ENCODE measurements around the gene COL13A1. TPM values are rescaled to one million over a fixed set of nuclear protein-coding genes. Genes with fewer than 3 reads are reported as not detected.

COL13A1 gene
- total RNA-seq, 1 donor from 2014 or later = 4.9 TPM

DNA sequence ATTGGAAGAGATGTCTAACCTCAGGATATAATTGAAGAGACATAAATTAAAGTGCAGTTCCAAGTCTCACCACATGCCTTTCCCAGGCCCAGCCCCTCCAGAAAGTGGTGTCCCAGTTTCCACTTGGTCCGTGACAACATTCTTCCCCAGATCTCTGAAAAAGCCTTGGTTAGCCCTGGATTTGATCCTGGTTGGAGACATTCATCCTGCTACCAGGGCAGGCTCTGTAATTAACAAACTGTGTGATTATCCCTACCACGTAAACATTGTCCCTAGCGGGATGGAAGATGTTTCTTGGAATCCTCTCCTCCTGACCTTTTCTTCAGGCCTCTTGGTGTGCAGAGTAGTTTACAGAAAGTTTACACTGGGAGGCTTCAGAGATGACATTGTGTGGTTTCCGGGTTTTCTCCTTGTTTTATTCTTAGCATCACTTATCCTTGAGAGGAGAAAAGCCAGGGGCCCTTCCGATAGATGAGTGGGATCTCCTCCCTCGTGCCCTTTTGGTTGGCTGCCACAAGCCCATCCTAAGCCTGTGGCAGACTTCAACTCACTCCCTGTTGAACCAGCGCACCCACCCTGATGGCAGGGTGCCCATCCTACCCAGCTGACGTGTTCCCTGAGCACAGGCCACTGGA lies 83.8 kb downstream of the COL13A1 start:
- DNase-seq (ENCODE audit: low spot score) = no peak

DNA sequence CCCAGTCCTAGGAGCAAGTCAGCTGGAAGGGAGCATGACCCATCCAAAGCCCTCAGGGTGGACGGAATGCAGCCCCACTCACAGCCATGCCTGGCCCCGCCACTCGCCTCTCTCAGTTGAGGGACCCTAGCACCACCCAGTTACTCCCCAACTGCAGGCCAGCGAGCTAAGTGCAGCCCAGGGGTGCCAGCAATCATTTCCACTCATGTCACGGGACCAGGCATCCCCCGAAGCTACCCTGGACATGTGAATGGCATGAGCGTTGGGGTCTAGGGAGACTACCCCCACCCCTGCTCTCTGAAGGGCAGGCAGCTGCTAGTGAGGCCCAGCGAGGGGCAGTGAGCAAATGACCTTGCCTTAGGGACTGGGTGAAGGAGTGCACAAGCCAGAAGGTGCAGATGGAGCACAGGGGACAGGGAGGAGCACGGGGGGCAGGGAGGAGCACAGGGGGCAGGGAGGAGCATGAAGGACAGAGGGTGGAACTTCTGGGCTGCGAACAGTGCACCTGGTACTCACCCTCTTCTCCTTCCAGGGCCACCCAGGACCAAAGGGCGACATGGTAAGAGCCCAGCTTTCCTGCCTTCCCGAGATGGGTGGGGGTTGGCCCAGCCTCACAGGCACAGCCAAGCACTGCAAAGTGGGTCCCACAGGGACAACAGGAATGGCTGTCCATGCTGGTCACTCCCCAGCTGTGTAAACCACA lies 87.3 kb downstream of the COL13A1 start:
- no peak for DNase-seq (ENCODE audit: low spot score)

DNA sequence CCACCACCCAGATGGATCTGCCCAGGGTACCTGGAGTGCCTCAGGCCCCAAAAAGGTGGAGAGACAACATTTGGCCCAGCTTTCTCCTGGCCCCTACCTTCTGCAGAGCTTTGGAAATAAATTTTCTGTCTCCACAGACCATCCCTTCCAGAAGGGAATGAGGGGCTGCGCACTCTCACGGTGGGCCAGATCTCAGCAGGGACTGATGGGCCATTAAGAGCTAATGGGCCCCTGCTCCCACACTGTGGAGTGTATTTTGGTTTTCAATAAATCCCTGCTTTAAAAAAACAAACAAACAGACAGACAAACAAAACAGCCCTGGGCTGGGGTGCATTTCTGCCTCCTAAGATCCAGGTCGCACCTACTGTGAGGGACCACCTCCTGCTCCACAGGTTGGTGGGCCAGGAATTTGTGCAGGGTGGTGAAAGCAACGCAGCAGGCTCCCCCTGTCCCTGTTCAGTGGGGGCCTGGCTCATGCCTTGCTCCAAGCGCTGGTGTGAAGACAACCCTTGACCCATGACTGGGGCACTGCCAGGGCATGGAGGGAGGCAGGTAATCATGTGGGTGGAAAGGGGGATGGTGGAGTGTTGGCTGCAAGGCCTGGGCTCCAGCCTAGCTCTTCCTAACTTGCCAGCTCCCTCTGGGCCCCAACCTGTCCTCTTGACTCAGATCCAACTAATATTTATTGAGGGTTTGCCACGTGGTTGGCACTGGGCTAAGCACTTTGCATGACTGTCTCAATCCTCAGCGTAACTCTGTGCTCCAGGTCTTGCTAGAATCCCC lies 88.5 kb downstream of the COL13A1 start:
- no peak for DNase-seq (ENCODE audit: low spot score)

DNA sequence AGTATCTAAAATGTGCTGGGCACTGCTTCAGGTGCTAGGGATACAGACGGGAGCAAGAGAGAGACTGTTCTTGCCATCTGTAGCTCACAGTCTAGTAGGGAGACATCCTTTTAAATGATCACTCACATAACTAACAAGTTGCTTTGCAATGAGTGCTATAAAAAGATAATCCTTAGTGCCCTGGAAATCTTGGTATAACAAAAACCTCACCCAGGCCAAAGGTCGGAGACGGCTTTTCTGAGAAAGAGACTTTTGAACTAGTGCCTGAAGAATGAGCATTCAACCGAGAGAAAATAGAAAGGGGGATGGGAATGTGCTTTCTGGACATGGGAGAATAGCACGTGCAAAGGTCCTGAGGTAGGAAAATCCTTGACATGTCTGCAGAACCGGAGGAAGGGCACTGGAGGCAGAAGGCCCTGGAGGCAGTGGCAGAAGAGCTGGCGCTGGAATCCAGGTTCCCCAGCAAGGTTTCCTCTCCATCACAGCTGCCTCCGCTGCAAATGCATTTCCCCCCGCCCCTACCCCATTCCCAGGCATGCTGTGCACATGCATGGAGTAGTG lies 89.4 kb downstream of the COL13A1 start:
- no peak for DNase-seq (ENCODE audit: low spot score)

GRCh38 chr10:69892406-69892805 lies 90.7 kb downstream of the COL13A1 start:
- no peak for DNase-seq (ENCODE audit: low spot score)

- DNase-seq (ENCODE audit: low spot score) = no peak
These were observed 91.1 kb downstream of the COL13A1 start for GRCh38 chr10:69892816-69893215.

GRCh38 chr10:69893271-69893900 lies 91.7 kb downstream of the COL13A1 start:
- DNase-seq (ENCODE audit: low spot score) = no peak

DNA sequence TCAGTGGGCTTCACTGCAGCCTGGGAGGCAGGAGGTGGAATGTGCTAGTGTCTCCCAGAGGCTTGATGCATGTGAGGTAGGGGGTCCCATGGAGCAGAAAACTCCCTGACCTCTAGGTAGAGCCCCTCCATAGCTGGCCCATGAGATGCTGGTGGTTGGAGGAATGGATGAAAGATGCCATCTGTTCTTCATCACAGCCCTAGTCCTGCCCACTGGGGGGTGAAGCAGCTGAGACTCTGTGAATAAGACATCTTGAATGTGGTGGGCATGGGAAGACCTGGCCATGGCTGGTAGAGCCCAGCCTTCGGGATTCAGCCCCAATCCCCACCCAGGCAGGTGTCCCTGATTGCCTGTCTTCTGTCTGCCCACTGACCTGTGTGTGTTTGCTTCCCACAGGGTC lies 92.5 kb downstream of the COL13A1 start:
- DNase-seq (ENCODE audit: low spot score) = no peak

GRCh38 chr10:69895759-69896158 lies 94.1 kb downstream of the COL13A1 start:
- DNase-seq (ENCODE audit: low spot score) = no peak

GRCh38 chr10:69896606-69897231 lies 95.0 kb downstream of the COL13A1 start:
- no peak for DNase-seq (ENCODE audit: low spot score)

- no peak for DNase-seq (ENCODE audit: low spot score)
These were observed 95.7 kb downstream of the COL13A1 start for GRCh38 chr10:69897432-69897831.

GRCh38 chr10:69897999-69898398 lies 96.3 kb downstream of the COL13A1 start:
- DNase-seq (ENCODE audit: low spot score) = no peak

- DNase-seq (ENCODE audit: low spot score) = no peak
These were observed 96.8 kb downstream of the COL13A1 start for GRCh38 chr10:69898524-69898923.

GRCh38 chr10:69898941-69899340 lies 97.2 kb downstream of the COL13A1 start:
- DNase-seq (ENCODE audit: low spot score) = no peak

GRCh38 chr10:69899727-69900595 lies 98.3 kb downstream of the COL13A1 start:
- DNase-seq (ENCODE audit: low spot score) = no peak

GRCh38 chr10:69901022-69901421 lies 99.3 kb downstream of the COL13A1 start:
- DNase-seq (ENCODE audit: low spot score) = no peak

DNA sequence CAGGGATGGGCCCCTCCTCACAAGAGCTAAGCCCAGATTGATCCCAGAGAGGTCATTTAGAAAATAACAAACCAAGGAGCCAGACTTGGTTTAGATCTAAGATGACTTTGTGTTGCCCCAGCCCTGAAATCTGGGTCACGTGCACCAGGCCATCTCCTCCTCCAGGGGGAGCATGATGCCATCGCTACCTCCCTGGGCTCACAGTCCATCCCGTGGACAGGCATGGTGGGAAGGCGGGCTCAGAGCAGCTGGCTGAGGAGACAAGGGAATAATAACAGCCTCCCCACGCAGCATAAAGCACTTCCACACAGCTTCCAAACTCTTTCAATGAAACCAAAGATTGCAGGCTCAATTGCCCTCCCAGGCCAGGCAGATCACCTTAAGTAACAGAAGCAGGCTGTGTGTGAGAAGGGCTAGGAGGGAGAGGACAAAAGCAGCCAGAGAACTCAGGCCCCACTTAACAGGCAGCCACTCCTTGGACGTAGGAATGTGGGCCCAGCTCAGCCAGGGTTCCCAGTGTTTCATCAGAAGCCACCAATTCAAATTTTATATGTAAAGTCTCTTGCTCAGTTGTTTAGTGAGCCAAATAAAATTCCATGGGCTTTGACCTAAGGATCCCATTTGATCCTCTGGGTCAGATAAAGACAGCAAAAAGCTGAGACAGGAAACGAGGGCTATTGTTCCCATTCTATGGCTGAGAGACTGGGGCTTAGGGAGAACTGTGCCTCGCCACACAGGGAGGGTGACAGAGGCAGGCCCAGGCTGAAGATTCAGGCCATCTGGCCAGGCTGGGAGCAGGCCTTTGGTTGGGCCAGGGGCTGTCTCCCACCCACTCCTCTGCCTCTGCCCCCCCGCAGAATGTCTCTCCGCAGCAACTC lies 100.2 kb downstream of the COL13A1 start:
- DNase-seq (ENCODE audit: low spot score) = peak; percentile 74

DNA sequence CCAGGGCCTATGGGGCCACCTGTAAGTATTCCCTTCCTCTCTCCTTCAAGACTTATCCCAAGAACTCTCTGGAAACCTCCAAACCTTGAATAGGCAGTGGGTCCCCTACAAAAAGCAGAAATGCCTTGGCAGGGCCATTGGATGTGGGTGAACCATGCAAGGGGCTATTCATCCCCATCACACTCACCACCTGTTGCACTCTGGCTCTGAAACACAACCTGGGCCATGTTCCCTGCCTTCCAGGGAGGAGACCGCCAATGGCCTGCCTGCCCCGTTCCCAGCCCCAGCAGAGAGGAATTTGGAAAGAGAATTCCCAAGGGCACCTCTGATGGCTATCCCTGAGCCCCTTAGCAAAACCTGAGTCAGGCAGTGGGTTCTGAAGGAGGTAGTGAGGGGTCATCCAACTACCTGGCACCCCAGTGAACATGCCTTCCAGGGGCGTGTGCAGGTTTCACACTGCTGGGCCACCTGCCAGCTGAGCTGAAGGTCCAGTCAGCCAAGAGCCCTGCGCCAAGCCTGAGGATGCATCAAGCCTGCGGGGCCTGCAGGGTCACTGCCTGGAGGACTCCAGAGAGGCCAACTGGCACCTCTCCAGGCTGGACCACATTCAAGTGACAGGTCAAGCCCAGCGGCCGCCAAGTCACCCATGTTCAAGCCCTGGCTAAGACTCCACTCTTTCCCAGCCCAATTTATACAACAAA lies 101.3 kb downstream of the COL13A1 start:
- DNase-seq (ENCODE audit: low spot score) = peak; percentile 54

DNA sequence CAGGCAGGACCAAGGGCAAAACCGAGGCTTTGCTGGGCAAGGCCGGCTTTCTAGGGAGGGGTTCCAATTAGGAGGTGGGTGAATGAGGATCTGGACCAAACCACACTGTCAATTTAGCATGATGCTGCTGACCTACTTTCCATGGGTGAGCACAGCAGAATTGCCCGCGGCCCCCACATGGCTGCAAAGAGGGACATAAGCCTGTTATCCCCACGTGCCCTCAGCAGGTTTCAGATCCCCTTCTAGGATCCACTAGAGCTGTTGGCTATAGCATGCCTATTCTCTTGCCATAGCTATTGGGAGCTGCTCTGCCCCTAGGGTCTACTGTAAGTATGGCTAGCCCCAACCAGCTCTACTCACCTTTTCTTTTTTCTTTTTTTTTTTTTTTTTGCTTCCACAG lies 102.8 kb downstream of the COL13A1 start:
- DNase-seq (ENCODE audit: low spot score) = no peak

All from ureter (tissue), 1 donor.